ENCODE measurements around the gene CREBBP.

DNA sequence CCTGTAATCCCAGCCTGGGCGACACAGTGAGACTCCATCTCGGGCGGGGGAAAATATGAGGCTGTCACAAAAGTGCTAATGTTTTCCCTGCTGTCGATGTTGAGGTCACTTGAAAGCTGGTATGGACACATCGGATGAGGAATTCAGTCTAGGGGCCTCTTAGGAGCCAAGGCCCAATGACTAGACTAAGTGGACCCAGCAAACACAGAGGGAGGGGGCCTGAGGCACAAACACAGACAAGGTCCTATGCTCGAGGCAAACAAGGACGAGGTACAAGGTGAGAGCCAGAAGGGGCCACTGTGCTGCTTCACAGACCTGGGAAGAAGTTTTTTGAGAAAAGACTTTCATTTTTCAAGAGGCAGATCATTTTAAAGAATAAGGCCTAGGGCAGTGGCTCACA is 178.4 kb downstream of the CREBBP start:
- no peak for TF ChIP-seq EZH2 (IDR thresholded peaks at IDR 0.05; ENCODE audit: low read depth, unreplicated experiment)
- TF ChIP-seq CTCF (conservative IDR thresholded peaks at IDR 0.05; ENCODE audit: low read depth in 2 of 2), result no peak
- no peak for TF ChIP-seq EZH2phosphoT487 (IDR thresholded peaks at IDR 0.05; ENCODE audit: unreplicated experiment)
- no peak for TF ChIP-seq REST (IDR thresholded peaks at IDR 0.05; ENCODE audit: unreplicated experiment)
- no peak for TF ChIP-seq POLR2AphosphoS5 (IDR thresholded peaks at IDR 0.05; ENCODE audit: low read depth)
- no peak for TF ChIP-seq ZNF114 (CRISPR knock-in tag; IDR thresholded peaks at IDR 0.05)
- no peak for TF ChIP-seq ETS1 (IDR thresholded peaks at IDR 0.05)
- TF ChIP-seq CREB1 (CRISPR knock-in tag; IDR thresholded peaks at IDR 0.05; ENCODE audit: low read depth), result no peak
